OCI-LY7 (cell line): ENCODE results near the gene SHC2.

Experiments
- CTCF ChIP-seq: fragments of 200-600 bp; sonication (generic); conservative IDR thresholded peaks from 2 replicates; pipeline ENCODE4 v1.5.1; 2014; ENCODE audit warnings: mild to moderate bottlenecking, antibody characterized with exemption, low read length, moderate library complexity, mixed read lengths
- EZH2phosphoT487 ChIP-seq: fragments of 200-600 bp; sonication (generic); IDR thresholded peaks from 2 replicates; pipeline ENCODE4 v1.6.1; 2018; ENCODE audit warnings: low read depth, borderline replicate concordance, mild to moderate bottlenecking, mixed run types, antibody characterized with exemption, low read length, moderate library complexity, mixed read lengths

- TF ChIP-seq CTCF: no peak
- TF ChIP-seq EZH2phosphoT487: no peak
Observed at GRCh38 chr19:474126-475078, 13.6 kb upstream of the SHC2 start.
